Left lobe of liver (tissue), 2 donors: ENCODE results near the gene PLCB2. TPM values are rescaled to one million over a fixed set of nuclear protein-coding genes. Genes with fewer than 3 reads are reported as not detected.
A peak's percentile ranks its signal among the peaks of the same experiment; 100 is the strongest.

ENCODE experiments used
- ATAC-seq: fragments of 200-7000 bp; cut with Tn5 transposase; one replicate; pipeline ENCODE4 v1.9.1; 2020; ENCODE audit warnings: mild to moderate bottlenecking, moderate library complexity
- DNase-seq: peaks from one replicate; pipeline ENCODE4 v3.0.0-alpha.2; 2020; ENCODE audit warnings: low spot score
- total RNA-seq: library from RNA; stranded (reverse); gene quantifications from one replicate; pipeline ENCODE4 v1.2.1, GENCODE V29; 2021
- donor health status: DM: no; HTN: no; CAD: no; lungs with moderate emphysema.
- donor health status: DM: no; HTN: yes; CAD: no.

PLCB2 gene
- total RNA-seq, 1 donor from 2014 or later: 8.7 TPM

GRCh38 chr15:40253167-40253790 is 54.5 kb downstream of the PLCB2 start:
- ATAC-seq (no peak), DNase-seq (no peak)

GRCh38 chr15:40252438-40253166 is 55.1 kb downstream of the PLCB2 start:
- DNase-seq (no peak), ATAC-seq (peak; percentile 74)

GRCh38 chr15:40252141-40252437 is 55.6 kb downstream of the PLCB2 start:
- ATAC-seq (peak; percentile 17), DNase-seq (no peak)

GRCh38 chr15:40251486-40252140 is 56.1 kb downstream of the PLCB2 start:
- no peak for ATAC-seq
- DNase-seq: no peak

- ATAC-seq (no peak), DNase-seq (no peak)
Measured at GRCh38 chr15:40250771-40251483, 56.8 kb downstream of the PLCB2 start.

- no peak for ATAC-seq
- DNase-seq: no peak
Measured at GRCh38 chr15:40250304-40250656, 57.5 kb downstream of the PLCB2 start.

- ATAC-seq: no peak
- DNase-seq: no peak
Measured at GRCh38 chr15:40249477-40250303, 58.0 kb downstream of the PLCB2 start.

- ATAC-seq: no peak
- no peak for DNase-seq
Measured at GRCh38 chr15:40248006-40248783, 59.5 kb downstream of the PLCB2 start.

GRCh38 chr15:40247406-40247971 is 60.2 kb downstream of the PLCB2 start:
- ATAC-seq (no peak), DNase-seq (no peak)

- DNase-seq (no peak), ATAC-seq (no peak)
Measured at GRCh38 chr15:40246496-40247280, 61.0 kb downstream of the PLCB2 start.

GRCh38 chr15:40245666-40246450 is 61.9 kb downstream of the PLCB2 start:
- DNase-seq: no peak
- ATAC-seq: no peak

- no peak for ATAC-seq
- no peak for DNase-seq
Measured at GRCh38 chr15:40244961-40245523, 62.7 kb downstream of the PLCB2 start.

GRCh38 chr15:40243126-40243810 is 64.5 kb downstream of the PLCB2 start:
- DNase-seq (no peak), ATAC-seq (no peak)

GRCh38 chr15:40242601-40243000 is 65.1 kb downstream of the PLCB2 start:
- no peak for ATAC-seq
- no peak for DNase-seq

GRCh38 chr15:40242213-40242599 is 65.5 kb downstream of the PLCB2 start:
- no peak for DNase-seq
- ATAC-seq: no peak

GRCh38 chr15:40241269-40242212 is 66.2 kb downstream of the PLCB2 start:
- ATAC-seq (no peak), DNase-seq (no peak)
